Measurements from ENCODE around the gene ASB2. TPM values are rescaled to one million over a fixed set of nuclear protein-coding genes. Genes with fewer than 3 reads are reported as not detected.

Gene ASB2
- total and polyA plus RNA-seq, 2 of the 13 experiments (the other 11 are each of a cell fraction or from before 2014, with no cell fraction given), result 0.82 to 4.1 TPM

- no peaks in the 10 kb centered on the region for H3K9me3 ChIP-seq (ENCODE audit: low read length)
- intact Hi-C loops (cut with micrococcal nuclease; ENCODE audit: unreplicated experiment), result loop anchor here (2.0 to 10.0 kb wide), 2 partner anchors 107 to 237 kb away; partner anchors contain the start of gene PRIMA1
- no TSS peak for BruUV-seq (replicated peaks)
- DNase-seq (ENCODE audit: low spot score) (no peak), FAIRE-seq (no peak), ATAC-seq (no peak)
- WGBS (ENCODE audit: low lambda C conversion rate), result 33% methylated on average over 15 of the region's 15 CpGs
- H4K20me1 ChIP-seq (ENCODE audit: insufficient read depth, low read length), result no peaks in the 10 kb centered on the region
- ChIA-PET CTCF (ENCODE audit: low intra/inter-chr PET ratio, low total read pairs) (interaction anchor here (1.5 to 2.9 kb wide), 3 partner anchors 156 to 243 kb away, joined by 4 to 18 read pairs (median 11); no protein-coding TSS in a partner anchor), POLR2A (no interaction called here)
- no peak overlapping the region for H3K4me3 ChIP-seq (replicated peaks in 1 of 3; ENCODE audit: insufficient read depth in 1 of 3, low read depth in 2 of 3, low read length in 3 of 3)
- H3K36me3 ChIP-seq (replicated peaks in 1 of 2; ENCODE audit: control insufficient read depth in 1 of 2, insufficient read depth in 2 of 2, low read length in 2 of 2), result no peaks in the 10 kb centered on the region
- H3K27me3 ChIP-seq (ENCODE audit: control insufficient read depth in 1 of 2, insufficient read depth in 2 of 2, low read length in 2 of 2), result peaks cover 5 to 49% of the 10 kb centered on the region in 2 experiments; a peak in 4 of 5 replicates
- H3K79me2 ChIP-seq (ENCODE audit: insufficient read depth, low read length), result no peaks in the 10 kb centered on the region
- H3K9ac ChIP-seq (ENCODE audit: insufficient read depth, low read depth, low read length), result no peak overlapping the region
- in situ Hi-C loops (cut with HindIII; ENCODE audit: extremely low pct_ligation_motif_present, low pct_unique_long_range_greater_than_20kb), result no loop called here
- H3K4me1 ChIP-seq (ENCODE audit: insufficient read depth, low read length), result peaks cover 44% of the 10 kb centered on the region
- TF ChIP-seq ZNF331 (CRISPR knock-in tag; IDR thresholded peaks at IDR 0.05) (no peak), HCFC1 (IDR thresholded peaks at IDR 0.05; ENCODE audit: low read depth, low read length) (no peak), MLLT10 (CRISPR knock-in tag; IDR thresholded peaks at IDR 0.05) (no peak), RNF2 (conservative IDR thresholded peaks at IDR 0.05; ENCODE audit: low read depth) (no peak), MBNL3 (CRISPR knock-in tag; conservative IDR thresholded peaks at IDR 0.05) (no peak)
- H3K27ac ChIP-seq (ENCODE audit: extremely low read length, insufficient read depth, low read length), result no peak overlapping the region
- no peak overlapping the region for H3K4me2 ChIP-seq (ENCODE audit: low read depth, low read length)
- no peak overlapping the region for H2AFZ ChIP-seq (ENCODE audit: low read length)
Measured at GRCh38 chr14:93891756-93892504, 84.4 kb downstream of the ASB2 start.

GRCh38 chr14:93889739-93890483, 86.5 kb downstream of the ASB2 start:
- BruUV-seq (replicated peaks), result no TSS peak
- CTCF ChIA-PET (ENCODE audit: low intra/inter-chr PET ratio, low total read pairs), result no interaction called here
- no peaks in the 10 kb centered on the region for H3K36me3 ChIP-seq (replicated peaks in 1 of 2; ENCODE audit: control insufficient read depth in 1 of 2, insufficient read depth in 2 of 2, low read length in 2 of 2)
- no peak overlapping the region for H3K4me2 ChIP-seq (ENCODE audit: low read depth, low read length)
- H3K4me3 ChIP-seq (replicated peaks in 1 of 3; ENCODE audit: insufficient read depth in 1 of 3, low read depth in 2 of 3, low read length in 3 of 3), result no peak overlapping the region
- POLR2A ChIA-PET, result no interaction called here
- in situ Hi-C loops (cut with HindIII; ENCODE audit: extremely low pct_ligation_motif_present, low pct_unique_long_range_greater_than_20kb) (no loop called here), intact Hi-C loops (cut with micrococcal nuclease; ENCODE audit: unreplicated experiment) (loop anchor here (10.0 kb wide), 1 partner anchor 105 kb away; the partner anchor contains the start of gene PRIMA1)
- H3K9ac ChIP-seq (ENCODE audit: insufficient read depth, low read depth, low read length), result no peak overlapping the region
- DNase-seq (ENCODE audit: low spot score) (no peak), ATAC-seq (no peak), FAIRE-seq (no peak)
- H3K9me3 ChIP-seq (ENCODE audit: low read length), result no peaks in the 10 kb centered on the region
- no peak overlapping the region for H3K27ac ChIP-seq (ENCODE audit: extremely low read length, insufficient read depth, low read length)
- H4K20me1 ChIP-seq (ENCODE audit: insufficient read depth, low read length), result no peaks in the 10 kb centered on the region
- 7% methylated on average over 6 of the region's 9 CpGs for WGBS (ENCODE audit: low lambda C conversion rate)
- no peaks in the 10 kb centered on the region for H3K79me2 ChIP-seq (ENCODE audit: insufficient read depth, low read length)
- H3K27me3 ChIP-seq (ENCODE audit: control insufficient read depth in 1 of 2, insufficient read depth in 2 of 2, low read length in 2 of 2), result peaks cover 5 to 49% of the 10 kb centered on the region in 2 experiments; a peak in 4 of 5 replicates
- peaks cover 38% of the 10 kb centered on the region for H3K4me1 ChIP-seq (ENCODE audit: insufficient read depth, low read length)
- H2AFZ ChIP-seq (ENCODE audit: low read length), result no peak overlapping the region
- no peak for TF ChIP-seq ZNF280B (CRISPR knock-in tag; IDR thresholded peaks at IDR 0.05; ENCODE audit: borderline replicate concordance)
- TF ChIP-seq ETV6 (CRISPR knock-in tag; conservative IDR thresholded peaks at IDR 0.05), result no peak
- no peak for TF ChIP-seq IRF9 (CRISPR knock-in tag; IDR thresholded peaks at IDR 0.05; ENCODE audit: borderline replicate concordance)
- no peak for TF ChIP-seq CEBPG (CRISPR knock-in tag; IDR thresholded peaks at IDR 0.05)
- TF ChIP-seq SMARCC2 (IDR thresholded peaks at IDR 0.05), result no peak
- TF ChIP-seq IRF1 (CRISPR knock-in tag; IDR thresholded peaks at IDR 0.05; ENCODE audit: low read depth), result no peak
- no peak for TF ChIP-seq SATB2 (CRISPR knock-in tag; IDR thresholded peaks at IDR 0.05)
